Activated CD8-positive, alpha-beta memory T cell treated with anti-CD3 and anti-CD28 coated beads, Interleukin-2, amount 50 U/mL, for 24 hours (primary cell): Measurements from ENCODE around the gene POMT2.
"Not testable (repeated sequence)": the region's sequence is repeated elsewhere in the genome, so short reads cannot be mapped to it uniquely, and the experiment has no call there.

Experiments used
- DNase-seq: peaks from one replicate; pipeline ENCODE4 v3.0.0-alpha.2; 2020; ENCODE audit errors: extremely low read depth

POMT2 gene

DNA sequence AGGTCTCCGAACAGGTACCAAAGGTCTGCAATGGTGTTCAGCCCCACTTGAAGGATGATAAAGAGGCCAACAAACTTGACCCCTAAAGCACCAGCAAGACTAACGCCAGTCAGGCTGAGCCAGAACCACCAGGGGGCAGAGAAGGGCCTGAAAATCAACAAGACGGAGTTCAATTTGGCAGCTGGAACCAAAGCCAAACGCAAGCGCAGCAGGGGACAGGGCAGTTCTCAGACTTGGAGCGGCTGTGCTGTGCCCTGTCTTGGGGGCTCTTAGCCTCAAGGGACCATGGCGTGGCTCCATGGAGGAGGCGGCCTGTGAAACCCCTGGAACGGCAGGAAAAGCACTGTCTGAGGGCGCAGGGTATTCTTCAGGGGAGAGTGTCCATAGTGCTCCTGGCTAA lies 19.6 kb downstream of the POMT2 start:
- DNase-seq = no peak

DNA sequence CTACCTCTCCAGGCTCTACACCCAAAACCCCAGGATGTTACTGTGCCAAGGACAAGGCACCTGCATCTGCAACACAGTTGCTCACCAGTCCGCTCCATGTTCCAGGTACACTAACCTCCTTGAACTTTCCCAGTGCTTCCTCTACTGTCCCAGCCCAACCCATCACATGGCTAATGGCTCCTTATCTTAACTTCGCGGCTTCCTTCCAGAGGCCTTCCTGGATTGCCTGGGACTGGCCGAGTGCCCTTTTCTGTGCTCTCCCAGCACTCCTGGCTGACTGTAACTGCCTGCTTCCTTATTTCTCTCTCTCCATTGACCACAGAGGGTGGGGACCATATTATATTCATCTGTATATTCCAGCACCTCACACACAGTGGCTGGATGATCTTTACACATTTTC lies 20.9 kb downstream of the POMT2 start:
- no peak for DNase-seq

DNA sequence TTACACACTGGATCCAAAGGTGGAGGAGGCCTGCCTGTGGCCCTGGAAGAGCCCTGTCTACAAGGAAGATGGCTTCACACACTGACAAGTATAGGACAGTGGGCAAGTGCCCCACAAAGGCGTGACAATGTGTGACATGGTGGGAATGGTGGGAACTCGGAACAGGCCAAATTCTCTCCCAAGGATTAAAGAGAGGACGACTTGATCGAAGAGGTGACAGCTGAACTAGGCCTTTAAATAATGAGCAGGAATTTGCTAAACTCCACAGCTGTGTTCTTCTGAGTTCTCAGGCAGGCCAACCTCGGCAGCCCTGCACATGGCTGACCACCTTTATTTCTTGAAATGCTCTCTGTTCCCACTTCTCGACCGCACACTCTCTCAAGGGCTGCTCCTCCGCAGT lies 23.8 kb downstream of the POMT2 start:
- DNase-seq = no peak

DNA sequence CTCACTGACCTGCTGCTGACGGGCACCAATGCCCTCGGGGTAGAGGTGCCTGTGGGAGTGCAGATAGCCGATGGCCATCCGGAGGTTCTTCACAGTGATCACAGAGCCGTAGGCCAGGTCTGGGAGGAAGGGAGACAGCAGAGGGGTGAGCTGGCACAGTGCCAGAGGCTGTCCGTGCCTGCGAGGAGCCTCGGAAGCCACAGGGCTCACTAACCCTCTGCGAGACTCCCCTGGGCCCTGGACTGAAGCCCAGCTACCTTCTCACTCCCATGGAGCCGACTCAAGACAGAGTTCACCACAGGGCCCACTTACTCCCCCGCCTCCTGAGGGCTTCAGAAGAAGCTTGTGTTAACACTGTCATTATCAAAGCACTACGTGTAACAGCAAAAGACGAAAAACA lies 24.5 kb downstream of the POMT2 start:
- no peak for DNase-seq

DNA sequence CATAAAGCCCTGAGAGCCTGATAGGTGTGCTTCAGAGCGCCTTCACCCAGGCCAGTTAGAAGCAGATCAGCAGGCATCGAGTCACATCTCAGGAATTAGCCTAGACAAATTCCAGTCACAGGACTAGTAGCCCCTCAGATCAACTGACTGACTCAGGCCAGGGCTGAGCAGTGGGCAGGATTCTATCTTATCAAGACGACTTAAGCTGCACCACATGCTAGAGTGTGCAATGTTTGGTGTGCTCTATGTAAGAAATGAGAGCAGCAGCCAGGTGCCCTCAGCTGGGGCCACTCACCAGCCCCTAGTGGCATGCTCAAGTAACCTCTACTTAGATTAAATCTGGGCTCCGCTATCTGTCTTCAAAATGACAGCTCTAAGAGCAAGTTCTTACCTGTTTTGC lies 30.0 kb downstream of the POMT2 start:
- no peak for DNase-seq

DNA sequence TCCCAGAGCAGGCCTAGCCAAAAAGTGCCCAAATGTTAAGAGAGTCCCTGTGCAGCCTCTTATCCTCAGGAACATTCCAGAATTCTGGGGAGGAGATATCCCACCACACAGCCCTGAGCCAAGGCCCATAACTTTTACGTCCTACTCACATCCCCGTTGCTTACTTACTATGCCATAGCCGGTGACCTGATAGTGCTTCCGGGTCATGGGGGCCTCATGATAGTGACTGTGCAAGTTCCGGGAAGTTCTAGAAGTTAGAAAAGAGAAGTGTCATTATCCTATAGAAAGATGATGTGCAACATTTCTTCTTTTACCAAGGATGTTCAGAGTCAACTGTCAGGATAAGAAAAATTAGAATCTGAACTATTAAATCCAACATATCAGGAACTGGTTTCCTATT lies 34.1 kb downstream of the POMT2 start:
- no peak for DNase-seq

DNA sequence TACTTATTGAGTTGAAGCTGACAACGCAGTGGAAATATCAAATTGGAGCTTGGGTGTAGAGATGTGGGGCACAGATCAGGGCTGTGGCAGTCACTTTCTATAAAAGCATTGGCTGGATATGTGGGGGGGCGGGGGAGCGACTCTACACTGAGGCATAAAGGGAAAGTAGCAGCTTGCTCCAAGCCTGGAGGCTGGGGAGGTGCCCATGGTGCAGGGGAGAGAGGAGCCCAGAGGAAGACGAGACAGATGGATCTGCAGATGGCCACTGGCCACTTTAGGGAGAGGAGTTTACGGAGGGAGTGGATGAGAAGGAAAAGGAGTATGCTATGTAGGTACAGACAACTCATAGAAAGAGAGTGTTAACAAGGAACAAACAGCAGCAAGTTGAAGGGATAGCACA lies 36.2 kb downstream of the POMT2 start:
- DNase-seq = no peak

DNA sequence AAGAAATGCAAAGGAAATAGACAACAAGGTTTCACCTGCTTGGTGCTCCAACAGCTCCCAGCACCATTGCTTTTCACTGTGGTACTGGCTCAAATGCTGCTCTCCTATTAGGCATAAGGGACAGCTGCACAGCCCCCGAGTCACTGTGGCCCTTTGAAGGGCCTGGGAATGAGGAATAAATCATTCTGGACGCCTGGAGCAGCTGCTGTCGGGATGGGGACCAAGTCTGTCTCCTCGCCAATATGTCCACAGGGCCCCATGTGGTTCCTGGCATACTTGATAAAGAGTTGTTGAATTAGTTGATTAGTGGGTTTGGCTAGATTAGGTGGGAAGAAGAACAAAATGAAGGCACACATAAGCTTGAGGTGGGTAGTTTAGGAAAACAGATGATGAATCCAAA lies 36.6 kb downstream of the POMT2 start:
- no peak for DNase-seq

DNA sequence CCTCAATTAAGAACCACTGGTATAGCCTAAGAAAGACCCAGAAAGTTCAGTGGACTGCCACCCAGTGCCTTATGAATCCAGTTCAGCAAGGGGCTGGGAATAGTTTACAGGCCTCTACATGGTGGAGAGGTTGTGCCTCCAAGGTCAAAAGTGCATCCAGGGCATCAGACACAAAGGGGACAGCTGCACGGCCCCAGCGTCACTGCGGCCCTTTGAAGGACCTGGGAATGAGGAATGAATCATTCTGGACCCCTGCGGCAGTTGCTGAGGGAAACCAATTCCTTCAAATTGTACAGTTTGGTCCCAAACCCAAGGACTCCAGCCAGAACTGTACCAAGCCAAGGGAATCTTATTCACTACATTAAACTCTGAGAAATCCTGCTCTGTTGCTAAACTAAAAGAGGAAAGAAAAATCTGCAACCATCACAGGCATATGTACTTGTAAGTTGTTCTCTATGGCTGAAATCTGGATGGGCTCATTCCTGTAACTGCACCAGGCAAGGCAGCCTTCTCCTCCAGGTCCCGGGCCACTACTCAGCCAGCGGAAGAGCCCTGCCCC lies 38.8 kb downstream of the POMT2 start:
- DNase-seq = no peak

DNA sequence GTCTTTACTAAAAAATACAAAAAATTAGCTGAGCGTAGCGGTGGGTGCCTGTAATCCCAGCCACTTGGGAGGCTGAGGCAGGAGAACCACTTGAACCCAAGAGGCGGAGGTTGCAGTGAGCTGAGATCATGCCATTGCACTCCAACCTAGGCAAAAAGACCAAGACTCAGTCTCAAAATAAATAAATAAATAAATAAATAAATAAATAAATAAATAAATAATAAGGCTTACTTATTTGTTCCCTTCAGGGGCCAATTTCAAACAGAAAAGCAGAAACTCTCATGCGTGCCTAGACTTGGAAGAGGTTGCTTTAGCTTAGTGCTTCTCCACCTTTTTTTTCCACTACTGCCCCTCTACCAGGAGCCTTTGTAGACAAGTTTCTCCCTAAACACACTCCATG lies 39.8 kb downstream of the POMT2 start:
- not testable (repeated sequence) for DNase-seq

DNA sequence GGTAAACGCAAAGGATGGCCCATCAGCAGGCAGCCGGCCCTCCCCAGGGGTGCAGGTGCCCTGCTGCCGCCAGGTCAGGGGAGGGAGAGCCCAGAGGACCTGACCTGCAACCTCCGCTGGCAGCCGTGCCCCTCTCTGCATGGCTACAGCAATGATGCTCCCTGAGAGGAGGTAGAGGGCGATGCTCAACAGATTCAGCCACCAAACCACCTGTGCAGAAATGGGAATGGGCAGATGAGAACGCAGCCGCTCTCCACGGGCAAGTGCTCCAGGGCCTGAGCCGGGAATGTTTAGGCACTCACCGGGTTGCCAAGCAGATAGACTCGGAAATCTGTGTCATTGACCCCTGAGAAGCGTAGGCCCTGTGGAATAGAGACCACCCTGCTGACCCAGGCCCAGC lies 41.0 kb downstream of the POMT2 start:
- DNase-seq = no peak

DNA sequence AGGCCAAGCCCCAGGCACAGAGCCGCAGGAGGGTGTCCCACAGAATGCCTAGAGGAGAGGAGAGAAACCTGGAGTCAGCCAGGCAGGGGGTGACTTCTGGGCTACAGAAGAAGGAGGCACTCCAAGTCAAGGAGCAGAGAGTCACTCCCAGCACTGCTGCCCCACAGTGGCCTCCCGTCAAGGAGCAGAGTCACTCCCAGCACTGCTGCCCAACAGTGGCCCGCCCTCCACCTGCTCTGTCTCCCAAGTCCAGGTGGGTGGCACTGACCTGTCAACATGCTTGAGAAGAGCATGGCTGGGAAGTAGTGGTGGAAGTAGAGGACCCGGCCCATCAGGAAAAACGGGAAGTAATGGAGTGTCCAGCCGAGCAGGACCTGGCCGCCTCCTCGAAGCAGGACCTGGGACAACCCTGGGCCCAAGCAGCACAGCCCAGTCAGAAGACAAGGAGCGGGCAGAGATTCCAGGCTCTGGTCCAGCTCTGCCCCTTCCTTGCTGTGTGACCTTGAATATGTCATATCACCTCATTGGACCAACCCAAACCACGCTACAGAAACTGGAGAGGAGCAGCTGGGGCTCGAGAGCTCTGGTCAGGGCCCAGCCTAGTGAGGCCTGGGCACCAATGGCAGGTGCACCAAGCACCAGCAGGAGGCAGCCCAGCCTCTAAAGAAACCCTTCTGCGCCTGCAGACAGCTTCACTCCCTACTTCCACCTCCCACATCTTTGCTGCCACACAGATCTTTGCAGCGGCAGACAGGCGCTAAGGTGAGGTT lies 42.0 kb downstream of the POMT2 start:
- no peak for DNase-seq

DNA sequence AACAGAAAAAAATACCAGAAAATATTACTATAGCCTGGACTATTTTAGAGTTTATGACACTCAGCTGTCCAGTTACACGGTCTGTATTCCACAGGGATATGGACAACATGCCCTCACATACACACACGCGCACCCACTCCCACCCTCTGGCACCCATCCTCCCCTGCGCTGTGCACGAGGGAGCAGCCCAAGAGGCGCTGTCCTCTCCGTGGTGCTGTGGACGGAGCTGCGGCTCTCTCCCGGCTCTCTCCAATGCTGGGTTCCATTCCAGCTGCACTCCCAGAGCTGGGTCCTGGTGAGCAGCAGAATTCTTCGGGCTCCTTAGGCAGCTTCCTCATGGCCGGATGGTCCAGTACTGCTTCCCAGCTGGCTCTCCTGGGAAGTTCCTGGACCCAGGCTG lies 43.7 kb downstream of the POMT2 start:
- DNase-seq = no peak

DNA sequence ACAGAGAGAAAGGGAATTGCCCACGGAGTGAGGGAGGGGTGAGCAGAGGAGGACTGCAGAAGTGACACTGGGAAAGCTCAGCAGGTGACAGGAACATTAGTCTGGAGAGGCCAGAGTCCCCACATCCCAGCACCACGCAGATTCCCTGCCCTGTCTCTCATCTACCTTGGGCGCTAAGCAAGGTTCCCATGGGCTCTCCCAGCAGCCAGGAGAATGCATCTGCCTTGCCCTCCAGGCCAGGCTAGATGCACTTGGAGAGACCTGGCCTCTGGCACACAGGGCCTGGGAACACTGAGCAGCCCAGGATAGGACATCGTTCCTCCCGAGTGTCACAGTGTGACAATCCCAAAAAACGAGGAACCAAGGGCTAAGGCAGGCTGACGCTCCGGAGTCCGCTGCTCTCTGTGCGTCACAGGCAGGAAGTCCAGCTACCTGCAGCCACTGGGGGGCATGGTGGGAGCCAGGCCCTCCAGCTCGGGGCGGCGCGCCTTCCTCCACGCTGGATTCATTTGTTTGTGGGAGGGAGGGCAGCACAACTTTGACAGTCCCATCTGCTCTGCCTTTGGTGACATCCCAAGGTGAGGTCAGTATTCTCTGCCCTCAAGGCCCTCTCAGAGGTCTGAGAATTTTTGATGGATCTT lies 44.3 kb downstream of the POMT2 start:
- DNase-seq = no peak

DNA sequence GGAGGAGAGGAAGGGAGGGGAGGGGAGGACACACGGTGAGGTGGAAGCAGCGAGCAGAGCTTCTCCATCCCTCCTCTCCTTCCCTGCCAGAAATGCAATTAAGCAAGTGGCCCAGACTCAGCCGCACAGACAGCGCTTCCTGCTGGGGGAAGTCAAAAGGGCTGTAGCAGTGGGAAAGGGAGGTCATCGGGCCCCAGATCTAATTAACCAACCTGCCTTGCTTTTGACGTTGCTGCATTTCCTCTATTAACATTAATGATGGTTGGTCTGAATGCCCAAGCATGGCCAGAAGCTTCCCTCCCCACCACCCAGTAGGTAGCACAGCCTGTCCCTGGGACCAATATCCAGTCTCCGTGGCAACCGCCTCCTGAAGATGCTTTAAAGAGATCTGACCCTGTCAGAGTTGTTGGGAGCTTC lies 45.1 kb downstream of the POMT2 start:
- DNase-seq = no peak

DNA sequence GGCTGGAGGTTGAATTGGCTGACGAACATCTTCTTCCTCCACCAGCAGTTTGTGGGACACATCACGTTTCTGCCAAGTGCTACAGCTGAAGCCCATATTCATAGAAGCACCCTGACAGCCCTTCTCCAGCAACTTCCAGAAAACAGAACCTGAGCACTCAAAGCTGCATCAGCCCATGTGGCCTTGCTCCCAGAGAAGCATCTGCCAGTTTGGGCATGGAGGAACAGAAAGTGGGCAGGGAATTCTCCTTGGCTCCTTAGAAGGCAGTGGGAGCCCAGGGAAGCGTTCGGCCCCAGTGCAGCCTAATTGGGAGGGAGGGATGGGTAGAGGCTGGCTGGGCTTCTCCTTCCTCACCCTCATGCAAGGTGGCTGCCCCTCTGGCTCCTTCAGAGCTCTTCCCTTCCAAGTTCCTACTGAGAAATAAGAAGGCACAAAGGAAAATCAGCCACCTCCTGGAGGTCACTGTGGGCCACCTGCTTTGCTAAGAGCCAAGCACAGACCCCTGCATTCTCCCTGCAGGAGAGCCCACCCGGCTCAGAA lies 45.6 kb downstream of the POMT2 start:
- DNase-seq = no peak

DNA sequence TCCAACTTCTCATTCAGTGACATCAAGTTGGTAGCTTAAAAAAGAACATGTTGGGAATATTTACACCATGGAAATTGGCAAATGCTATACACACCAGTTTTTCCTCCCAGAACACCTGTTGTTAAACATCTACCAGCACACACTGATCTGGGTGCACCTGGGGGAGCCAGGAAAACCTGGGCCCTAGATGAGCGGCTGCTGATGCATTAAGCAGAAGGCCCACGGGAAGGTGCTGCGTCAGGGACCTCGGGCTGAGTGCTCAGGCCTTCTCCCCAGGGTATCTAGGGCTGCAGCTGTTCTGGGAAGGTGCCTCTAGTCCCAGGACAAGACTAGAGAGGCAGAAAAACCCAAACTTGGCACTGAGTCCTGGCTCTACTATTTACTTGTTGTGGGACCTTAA lies 46.9 kb downstream of the POMT2 start:
- no peak for DNase-seq

DNA sequence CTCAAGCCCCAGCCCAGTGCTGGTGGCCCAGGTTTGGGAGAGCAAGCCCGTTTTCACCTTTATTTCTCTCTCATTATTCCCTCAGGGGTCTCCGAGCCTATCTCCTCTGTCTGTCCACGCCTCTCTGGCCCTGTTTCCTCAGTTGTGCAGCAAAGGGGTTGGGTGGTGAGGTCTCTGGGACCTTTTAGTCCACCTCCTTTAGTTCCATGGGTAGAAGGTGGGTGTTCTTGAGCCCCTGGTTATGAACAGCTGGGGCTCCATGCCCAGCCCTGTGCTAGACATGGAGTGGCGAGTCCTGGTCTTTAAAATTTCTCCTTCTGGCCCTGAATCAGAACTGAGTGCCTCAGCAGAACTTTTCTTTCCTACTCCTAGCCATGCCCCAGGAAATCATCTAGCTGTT lies 48.4 kb downstream of the POMT2 start:
- no peak for DNase-seq

DNA sequence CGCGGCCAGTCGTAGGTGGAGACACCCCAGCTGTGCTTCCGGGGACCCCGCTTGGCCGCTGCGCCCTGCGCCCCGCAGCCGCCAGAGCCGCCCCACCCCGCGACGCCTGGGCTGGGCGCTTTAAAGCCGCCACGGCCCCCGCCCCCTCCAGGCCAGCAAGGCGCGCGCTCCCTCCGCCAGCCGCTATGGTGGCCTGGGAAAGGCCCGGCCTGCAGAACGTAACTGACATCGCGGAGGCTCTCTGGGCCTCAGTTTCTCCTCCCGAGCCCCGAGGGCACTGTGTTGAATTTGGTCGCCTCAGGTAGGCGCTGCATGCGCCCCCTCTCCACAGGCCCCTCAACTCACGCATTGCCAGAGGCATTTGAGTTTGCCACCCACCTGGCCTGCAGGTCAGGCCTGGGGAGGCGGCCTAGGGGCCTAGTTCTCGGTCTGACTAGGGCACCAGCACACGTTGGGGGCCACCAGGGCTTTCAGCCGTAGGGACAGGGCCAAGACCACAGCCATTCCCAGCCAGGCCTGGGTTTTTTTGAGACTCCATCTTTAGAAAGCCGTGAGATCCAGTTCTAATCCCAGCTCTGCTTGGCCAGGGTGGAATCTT lies 49.5 kb downstream of the POMT2 start, which contains the start of gene NGB:
Gene NGB, minus strand, starts transcription at position 94 of the 598 bp plus-strand sequence. CDS start 269 bp downstream, outside the sequence.
- no peak for DNase-seq

DNA sequence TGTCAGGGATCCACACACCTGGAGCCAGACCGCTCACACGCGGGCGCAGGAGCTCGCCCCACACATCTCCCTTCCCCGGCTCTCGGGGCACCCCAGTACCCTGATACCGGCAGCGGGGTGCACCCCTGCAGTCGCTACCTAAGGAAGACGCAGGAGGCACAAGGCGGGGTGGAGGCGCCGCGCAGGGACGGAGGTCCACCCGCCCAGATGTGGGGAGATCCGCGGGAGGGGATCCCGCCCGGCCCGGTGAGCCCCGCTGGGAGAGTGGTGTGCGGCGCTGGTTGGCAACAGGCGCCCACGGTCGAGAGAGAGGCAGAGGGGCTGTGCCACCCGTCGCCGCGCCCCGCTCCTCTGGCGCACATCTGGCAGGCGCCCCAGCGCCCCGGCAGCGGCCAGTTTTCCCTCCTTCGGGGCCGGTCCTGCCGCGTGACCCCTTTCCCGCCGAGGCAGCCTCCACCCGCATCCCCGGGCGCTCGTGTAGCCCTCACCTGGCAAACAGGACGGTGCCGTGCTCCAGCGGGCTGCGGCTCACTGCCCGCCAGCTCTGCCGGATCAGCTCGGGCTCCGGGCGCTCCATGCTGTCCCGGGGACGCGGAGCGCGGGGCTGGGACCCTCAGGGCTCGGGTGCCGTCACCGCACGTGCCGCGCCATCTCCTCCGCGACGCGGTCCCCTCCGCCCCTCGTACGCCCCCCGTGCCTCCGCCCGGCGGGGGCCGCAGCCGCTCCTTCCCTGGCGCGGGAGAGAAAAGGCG lies 50.1 kb downstream of the POMT2 start:
- no peak for DNase-seq

DNA sequence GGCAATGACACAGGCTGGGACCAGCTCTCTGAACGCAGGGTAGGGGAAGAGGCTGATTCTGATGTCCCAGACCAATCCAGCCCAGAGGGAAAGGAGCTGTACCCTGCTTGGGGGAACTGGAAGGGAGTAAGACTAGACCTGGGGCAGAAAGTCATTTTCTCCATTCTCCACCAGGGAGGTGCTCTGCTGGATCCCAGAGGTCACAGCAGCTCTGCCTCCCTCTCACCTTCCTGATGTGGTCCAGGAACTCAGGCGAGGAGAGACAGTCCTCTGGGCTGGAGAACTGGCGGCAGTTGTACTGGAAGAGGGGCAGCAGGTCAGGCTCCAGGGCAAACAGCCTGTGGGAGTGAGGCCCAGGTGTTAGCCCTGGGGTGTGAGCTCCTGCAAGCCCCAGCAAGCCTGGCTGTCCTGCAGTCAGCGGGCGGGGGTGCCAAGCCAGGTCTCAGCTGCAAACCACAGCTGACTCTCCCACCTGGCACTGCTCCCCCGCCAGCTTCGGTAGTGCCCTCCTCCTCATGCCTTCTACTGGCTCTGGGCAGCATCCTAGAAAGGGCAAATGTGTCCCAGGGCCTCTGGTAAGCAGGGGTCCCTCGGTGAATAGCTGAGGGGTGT lies 51.6 kb downstream of the POMT2 start:
- DNase-seq = no peak
